HG02870 (cell line): ENCODE data around the gene PCP2.

Source experiments
- ATAC-seq: cut with Tn5 transposase; IDR thresholded peaks from one replicate; pipeline ENCODE4 v1.9.1; 2021; ENCODE audit warnings: mild to moderate bottlenecking, moderate library complexity; ENCODE audit not compliant: unreplicated experiment

PCP2 gene

GRCh38 chr19:7620442-7621412 is 12.8 kb downstream of the PCP2 start:
- no peak for ATAC-seq

- no peak for ATAC-seq
These were observed 13.7 kb downstream of the PCP2 start for GRCh38 chr19:7619671-7620441.

GRCh38 chr19:7618771-7619510 is 14.6 kb downstream of the PCP2 start:
- no peak for ATAC-seq

GRCh38 chr19:7618348-7618747 is 15.2 kb downstream of the PCP2 start:
- no peak for ATAC-seq

- no peak for ATAC-seq
These were observed 15.8 kb downstream of the PCP2 start for GRCh38 chr19:7617735-7618134.

- no peak for ATAC-seq
These were observed 16.3 kb downstream of the PCP2 start for GRCh38 chr19:7617172-7617571.

- ATAC-seq, result no peak
These were observed 18.4 kb downstream of the PCP2 start for GRCh38 chr19:7614859-7615741.

- no peak for ATAC-seq
These were observed 20.9 kb downstream of the PCP2 start for GRCh38 chr19:7612282-7613274.

GRCh38 chr19:7611541-7612279 is 21.8 kb downstream of the PCP2 start:
- ATAC-seq, result no peak

GRCh38 chr19:7610491-7611240 is 22.9 kb downstream of the PCP2 start:
- ATAC-seq, result no peak

- no peak for ATAC-seq
These were observed 25.5 kb downstream of the PCP2 start for GRCh38 chr19:7607874-7608560.

GRCh38 chr19:7607212-7607873 is 26.2 kb downstream of the PCP2 start:
- ATAC-seq, result no peak

GRCh38 chr19:7606289-7606688 is 27.2 kb downstream of the PCP2 start:
- ATAC-seq, result no peak

- no peak for ATAC-seq
These were observed 27.9 kb downstream of the PCP2 start for GRCh38 chr19:7605490-7606222.

GRCh38 chr19:7603919-7604318 is 29.6 kb downstream of the PCP2 start:
- ATAC-seq, result no peak
